HG03095 (cell line): ENCODE data around the gene CYB5R4.

Source experiments
- ATAC-seq: cut with Tn5 transposase; IDR thresholded peaks from one replicate; pipeline ENCODE4 v1.9.1; 2021; ENCODE audit warnings: moderate library complexity; ENCODE audit not compliant: unreplicated experiment

Gene CYB5R4, protein sequence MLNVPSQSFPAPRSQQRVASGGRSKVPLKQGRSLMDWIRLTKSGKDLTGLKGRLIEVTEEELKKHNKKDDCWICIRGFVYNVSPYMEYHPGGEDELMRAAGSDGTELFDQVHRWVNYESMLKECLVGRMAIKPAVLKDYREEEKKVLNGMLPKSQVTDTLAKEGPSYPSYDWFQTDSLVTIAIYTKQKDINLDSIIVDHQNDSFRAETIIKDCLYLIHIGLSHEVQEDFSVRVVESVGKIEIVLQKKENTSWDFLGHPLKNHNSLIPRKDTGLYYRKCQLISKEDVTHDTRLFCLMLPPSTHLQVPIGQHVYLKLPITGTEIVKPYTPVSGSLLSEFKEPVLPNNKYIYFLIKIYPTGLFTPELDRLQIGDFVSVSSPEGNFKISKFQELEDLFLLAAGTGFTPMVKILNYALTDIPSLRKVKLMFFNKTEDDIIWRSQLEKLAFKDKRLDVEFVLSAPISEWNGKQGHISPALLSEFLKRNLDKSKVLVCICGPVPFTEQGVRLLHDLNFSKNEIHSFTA

DNA sequence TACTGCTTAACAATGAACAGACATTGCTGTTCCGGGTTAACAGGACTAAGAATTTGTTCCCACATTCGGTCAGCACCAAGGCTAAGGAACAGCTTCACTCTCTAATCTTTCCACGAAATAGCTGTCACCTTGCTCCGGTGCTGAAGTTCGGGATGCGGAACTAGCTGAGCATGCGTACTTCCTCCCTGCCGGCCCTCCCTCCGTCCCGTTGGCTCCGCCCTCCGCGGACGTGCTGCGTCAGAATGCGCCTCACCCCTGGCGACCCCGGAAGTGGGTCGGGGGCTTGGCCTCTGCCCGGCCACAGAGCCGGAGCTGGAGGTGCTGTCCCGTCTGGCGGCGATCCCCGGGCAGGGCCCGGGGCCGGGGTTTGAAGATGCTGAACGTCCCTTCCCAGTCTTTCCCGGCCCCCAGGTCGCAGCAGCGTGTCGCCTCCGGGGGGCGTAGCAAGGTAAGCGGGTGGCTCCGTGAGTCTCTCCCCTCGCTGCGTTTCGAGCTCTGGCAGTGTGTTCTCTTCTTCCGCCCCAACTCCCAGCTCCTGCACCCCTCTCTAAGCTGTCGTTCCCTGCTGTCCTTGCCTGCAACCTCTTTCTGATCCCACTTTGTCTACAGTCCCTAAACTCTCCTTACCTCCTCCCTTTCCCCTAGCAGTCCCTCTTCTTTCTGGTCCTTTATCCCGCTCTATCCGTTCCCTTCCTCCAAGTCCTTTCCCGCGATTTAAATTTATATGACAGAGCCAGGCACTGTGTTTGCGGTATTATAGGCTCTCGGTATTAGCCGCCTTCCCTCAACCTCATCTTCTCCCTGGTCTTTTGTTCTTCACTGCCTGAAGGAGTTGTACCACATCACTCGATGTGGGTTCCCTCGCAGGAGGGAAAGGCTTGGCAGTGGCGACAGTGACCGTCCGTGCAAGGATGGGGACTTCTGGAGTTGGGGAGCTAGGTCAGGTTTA lies at the start of gene CYB5R4:
CYB5R4 (plus strand) TSS at position 280 of the 949 bp plus-strand sequence; CDS start at position 374, 94 bp downstream.
- ATAC-seq: peak; percentile 98

DNA sequence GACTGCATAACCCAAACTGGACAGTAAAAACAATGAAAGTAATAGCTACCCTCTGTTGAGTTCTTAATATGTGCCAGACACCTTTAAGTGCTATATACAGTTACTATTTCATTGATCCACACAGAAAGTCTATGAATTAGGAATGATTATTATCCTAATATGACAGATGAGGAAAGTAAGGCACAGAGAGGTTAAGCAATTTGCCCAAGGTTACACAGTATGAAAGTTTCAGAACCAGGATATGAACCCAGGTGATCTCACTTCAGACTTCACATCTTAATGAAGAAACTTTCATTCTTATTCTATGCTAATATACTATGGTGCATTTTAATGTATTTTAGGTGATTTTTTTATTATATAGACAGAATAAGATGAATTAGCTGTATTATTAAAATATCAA lies 46.9 kb upstream of the CYB5R4 start:
- ATAC-seq: no peak

DNA sequence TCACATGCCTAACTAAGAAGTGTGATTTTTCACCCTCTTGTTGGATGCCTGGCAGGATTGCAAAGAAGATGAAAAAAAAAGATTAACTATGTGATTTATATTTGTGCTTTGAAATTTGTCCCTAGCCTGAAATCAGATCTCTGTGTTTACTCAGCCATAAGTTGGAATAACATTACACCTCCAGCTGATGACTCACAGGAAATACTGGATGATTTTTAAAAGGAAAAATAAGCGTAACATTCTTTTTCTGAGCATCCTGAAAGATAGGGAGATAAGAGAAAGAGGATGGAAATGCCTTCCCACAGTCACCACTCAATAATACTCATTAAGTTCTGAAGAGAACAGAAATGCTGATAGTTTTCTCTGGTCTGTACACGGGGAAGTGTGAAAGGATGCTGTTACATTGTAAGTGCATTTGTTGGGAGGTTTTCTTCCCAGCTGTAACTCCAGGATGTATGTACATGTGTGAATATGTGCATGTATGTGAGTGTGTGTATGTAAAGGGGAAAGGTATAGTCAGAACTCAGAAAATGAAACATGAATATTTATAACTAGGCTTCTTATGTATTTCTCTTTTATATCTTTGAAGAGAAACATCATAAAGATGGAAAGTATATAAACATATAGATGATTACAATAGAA lies 43.7 kb upstream of the CYB5R4 start:
- no peak for ATAC-seq

DNA sequence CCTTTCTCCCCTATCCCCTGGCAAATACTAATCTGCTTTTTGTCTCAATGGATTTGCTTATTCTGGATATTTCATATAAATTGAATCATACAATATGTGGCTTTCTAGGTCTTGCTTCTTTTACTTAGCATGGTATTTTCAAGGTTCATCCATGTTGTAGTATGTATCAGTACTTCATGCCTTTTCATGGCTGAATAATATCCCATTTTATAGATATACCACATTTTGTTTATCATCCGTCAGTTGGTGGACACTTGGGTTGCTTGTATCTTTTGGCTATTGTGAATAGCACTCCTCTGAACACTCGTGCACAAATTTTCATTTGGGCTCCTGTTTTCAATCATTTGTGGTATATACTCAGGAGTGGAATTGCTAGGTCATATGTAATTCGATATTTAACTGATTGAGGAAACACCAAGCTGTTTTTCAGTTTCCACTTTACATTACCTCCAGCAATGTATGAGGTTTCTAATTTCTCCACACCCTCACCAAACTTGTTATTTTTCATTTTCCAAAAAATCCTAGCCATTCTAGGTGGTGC lies 36.8 kb upstream of the CYB5R4 start:
- ATAC-seq: no peak

DNA sequence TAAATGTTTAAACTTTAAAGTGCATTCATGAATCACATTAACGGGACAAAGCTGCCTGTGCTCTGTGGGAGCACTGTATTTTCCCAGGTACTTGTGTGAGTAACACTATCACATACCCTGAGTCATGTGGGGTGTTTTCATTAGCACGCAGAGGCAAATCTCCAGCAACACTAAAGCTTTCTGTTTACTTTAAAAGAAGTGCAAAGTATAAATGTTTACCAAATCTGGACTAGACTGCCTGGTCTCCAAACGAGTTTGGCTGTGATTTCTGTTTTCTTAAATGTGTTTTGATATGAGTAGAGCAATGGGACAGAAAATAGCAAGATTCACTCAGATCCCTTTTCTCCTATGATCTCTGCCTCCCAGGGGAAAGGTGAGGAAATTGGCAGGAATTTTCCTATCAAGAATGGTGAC lies 35.1 kb upstream of the CYB5R4 start:
- no peak for ATAC-seq

DNA sequence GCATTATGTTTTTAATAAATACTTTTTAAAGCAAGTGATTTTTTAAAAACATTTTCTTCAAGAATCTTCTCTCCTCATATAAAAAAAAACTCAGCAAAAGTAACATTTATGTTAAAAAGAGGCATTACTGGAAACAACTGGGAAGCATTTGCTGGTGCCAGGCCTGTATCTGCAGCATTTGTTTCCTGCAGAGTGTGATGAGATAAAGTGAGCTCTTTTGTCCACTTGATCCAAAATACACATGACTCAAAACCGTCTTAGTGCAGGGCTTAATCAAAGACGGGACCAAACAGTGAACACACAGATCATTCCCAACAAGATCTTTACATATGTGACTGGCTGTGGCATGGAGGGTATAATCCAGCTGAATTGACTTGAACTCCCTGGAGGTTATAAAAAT lies 34.7 kb upstream of the CYB5R4 start:
- ATAC-seq: no peak

DNA sequence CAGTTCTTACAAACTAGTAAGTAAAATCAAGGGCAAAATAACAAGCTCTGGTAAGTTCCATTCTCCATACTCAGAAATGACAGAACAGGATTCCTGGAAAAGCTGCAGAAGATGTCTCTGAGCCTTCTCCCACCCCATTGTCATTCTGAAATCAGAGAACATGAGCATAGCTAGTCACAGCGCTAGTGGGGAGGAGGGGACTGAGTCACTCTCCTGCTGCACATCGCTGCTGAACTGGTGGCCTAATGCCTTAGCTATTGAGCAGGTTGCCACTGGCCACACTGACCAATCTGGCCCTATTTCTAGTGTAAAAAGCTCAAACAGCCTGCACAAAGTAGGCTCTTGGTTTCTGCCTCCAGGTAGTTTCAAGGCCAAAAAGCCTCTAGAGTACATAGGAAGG lies 32.4 kb upstream of the CYB5R4 start:
- ATAC-seq: no peak

DNA sequence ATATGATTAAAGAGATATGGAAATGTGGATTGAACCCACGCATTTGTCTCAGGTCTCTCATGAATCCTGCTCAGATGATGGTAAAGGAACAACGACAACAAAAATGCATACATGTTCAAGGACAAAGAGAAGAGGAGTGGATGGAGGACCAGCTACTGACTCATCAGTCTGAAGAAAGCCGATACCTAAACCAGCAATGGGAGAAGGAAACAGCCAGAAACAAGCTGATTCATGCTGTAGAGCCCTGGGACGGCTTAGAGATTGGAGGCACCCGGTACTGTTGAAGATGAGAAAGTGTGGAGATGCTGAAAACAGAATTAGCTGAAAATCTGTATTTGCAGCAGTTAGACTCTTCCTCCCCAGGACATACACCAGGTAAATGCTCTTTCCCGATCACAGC lies 20.8 kb upstream of the CYB5R4 start:
- ATAC-seq: no peak

DNA sequence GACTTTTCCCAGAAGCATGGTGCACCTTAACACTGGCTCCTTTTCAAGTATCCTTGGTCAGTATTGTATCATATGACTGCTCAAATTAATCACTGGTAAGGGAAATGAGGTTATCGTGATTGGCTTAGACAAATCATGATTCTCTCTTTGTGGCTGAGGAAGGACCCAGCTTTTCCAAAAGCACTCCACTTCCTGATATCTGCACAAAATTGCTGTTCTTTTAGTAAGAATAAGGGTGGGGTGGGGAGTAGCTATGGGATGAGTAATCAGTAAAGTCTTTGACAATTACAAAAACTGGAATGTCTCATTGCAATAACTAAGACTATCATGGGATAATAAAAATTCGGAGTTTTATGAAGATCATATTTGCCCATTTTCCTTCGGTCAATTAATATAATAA lies 15.3 kb upstream of the CYB5R4 start:
- ATAC-seq: no peak

DNA sequence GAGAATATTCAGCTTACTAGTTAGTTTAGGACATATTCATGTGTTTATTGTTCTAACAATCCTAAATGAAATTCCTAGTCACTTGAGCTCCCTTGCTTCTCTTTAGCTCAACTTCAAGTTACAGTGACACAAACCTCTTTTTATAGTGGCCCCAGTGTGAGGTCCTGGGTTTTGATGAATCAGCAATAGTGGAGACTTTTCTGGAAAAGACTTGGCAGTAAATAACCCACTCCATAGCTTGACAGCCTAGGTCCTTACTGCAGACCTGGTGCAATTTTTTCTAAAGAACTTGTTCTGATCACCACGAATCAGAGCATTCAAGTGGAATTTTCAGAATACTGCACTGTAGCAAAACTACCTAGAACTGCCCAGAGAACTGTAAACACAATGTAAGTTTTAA lies 13.2 kb upstream of the CYB5R4 start:
- no peak for ATAC-seq

DNA sequence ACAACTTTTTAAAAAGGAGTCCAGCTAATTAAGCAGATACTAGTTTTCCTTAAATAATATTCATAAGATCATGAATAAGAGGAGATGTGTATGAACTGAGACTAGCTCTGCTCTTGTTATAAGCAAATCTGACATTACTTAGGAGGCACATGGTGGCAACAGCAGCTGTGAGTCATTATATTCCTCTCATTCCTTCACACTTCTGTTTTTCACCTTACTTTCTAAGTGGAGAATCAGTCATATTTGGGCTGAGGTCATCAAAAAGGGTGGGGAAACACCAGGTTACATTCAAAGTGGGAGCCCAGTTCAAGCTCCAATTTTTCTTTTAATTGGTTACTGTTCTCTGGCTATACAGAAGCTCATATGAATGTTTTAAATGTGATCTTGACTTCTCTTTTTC lies 12.3 kb upstream of the CYB5R4 start:
- ATAC-seq: no peak

DNA sequence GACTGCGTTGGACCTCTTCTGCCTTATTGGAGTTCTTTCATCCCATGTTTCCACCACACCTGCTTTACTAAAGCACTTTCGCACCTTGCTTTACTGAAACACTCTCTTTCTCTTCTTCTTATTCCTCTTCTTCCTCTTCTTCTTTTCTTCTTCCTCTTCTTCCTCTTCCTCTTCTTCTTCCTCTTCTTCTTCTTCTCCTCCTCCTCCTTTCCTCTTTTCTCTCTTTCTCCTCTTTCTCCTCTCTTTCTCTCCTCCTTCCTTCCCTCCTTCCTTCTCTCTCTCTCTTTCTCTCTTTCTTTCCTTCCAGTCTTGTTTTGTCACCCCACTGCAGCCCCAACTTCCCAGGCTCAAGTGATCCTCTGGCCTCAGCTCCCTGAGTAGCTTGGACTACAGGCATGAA lies 10.4 kb upstream of the CYB5R4 start:
- no peak for ATAC-seq

DNA sequence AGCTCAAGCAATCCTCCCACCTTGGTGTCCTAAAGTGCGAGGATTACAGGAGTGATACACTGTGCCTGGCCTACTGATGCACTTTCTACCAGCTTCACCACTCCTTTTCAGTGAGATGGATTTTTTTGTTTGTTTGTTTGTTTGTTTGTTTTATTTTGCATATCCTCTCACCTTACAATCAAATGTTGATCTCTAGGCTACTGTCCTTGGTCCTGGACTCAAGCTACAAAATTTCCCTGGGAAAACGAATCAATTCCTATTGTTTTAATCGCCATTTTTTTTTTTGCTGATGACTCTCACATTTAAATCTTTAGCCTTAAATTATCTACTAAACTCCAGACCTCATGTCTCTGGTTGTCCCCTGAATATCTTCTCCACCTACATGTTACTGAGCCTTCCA lies 9.9 kb upstream of the CYB5R4 start:
- ATAC-seq: no peak

DNA sequence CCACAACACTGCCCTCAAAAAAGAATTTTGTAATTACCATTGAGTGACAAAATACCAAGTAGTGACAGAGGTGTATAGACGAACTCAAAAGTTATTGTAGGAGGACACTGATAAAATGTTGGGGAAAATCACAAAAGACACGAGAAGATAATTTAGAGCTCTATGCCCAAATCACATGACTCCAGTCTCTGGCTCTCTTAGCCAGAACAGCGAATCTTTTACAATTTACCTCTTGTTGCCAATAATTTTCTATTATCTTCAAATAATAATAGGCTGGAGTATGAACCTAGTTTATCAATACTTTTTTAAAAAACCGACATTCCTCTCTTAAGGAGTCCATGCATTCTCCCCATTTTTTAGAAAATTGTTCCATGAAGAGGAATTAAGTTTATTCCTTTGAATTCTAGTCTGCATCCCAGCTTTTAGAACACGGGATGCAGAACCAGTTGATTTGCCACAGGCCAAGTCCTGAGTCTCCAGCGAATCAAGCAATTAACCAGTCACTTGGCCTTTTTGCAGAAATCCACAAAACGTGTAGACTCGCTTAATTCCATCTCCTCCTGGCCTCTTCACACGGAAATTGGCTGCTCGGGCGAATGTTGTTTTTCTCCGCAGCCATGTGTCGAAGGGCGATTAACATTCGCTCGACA lies 6.8 kb upstream of the CYB5R4 start:
- ATAC-seq: no peak

DNA sequence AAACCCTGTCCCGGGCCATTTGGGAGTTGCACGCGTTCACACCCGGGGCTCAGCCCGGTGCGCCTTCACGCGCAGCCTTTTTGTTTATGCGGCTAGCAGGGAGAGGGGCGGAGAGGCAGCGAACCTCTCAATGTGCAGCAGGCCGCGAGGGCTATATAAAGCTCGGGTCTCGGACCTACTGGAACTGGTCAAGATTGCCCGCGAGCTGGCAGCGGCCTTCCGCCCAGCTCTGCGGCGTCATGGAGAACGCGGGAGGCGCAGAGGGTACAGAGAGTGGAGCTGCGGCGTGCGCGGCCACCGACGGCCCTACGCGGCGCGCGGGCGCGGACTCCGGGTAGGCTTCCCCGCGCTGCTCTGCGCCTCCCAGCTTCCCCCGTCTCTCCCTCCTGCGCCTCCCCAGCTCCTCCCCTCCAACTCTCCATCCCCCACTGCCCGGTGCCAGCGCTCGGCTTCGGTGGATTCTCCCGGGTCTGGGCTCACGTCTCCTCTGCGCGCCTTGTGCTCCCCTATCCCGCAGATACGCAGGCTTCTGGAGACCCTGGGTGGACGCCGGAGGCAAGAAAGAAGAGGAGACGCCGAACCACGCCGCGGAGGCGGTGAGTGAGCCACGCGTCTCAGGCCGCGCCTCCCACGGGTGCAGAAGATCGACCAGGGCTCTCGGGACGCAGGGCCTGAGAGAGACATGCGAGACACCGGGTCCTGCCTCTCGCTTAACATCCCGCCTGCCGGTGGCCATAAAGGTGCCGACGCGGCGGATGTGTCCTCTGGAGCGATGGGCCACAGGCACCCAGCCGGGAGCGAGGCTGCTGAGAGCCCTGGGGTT lies 6.1 kb upstream of the CYB5R4 start, which contains the start of gene RIPPLY2:
RIPPLY2 (plus strand) TSS at position 183 of the 823 bp plus-strand sequence; CDS start at position 240, 57 bp downstream.
- ATAC-seq: no peak

DNA sequence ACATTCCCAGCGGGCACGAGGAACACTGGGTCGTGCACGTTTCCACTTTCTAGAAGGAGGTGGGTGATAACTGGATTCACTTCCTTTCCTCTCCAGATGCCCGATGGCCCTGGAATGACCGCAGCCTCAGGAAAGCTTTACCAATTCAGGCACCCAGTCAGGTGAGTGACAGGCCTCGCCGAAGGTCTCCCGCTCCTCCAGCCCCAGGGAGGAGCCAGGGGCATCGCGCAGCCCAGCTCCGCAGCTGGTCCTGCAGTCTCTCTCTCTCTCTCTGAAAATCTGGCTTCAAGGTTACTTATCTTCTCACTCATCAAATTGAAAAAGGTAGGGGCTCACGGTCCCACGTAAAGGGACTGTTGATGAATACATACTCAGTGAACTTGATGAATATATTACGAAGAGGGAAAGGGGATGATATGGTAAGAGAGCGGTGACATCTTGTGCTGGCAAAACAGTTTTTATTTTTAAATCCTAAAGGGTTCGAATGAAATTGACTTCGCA lies 5.4 kb upstream of the CYB5R4 start:
- ATAC-seq: no peak

DNA sequence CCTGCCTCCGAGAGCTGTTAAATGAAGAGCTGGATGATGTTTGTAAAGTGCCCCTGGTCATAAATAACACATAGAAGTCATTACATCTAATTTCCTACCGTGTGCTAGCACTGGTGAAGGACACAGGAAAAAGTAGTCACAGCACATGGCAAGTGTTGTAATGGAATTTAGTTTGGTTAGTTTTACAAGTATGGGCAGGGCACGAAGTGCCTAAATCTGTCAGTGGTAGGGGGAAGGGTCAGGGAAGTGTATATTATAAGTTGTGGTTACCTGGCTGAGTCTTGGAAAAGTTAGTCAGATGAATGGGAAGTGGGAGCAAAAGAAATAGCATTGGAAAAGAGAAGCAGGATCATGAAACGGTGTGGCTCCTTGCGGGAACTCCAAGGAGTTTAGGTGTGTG lies 4.7 kb upstream of the CYB5R4 start:
- no peak for ATAC-seq

DNA sequence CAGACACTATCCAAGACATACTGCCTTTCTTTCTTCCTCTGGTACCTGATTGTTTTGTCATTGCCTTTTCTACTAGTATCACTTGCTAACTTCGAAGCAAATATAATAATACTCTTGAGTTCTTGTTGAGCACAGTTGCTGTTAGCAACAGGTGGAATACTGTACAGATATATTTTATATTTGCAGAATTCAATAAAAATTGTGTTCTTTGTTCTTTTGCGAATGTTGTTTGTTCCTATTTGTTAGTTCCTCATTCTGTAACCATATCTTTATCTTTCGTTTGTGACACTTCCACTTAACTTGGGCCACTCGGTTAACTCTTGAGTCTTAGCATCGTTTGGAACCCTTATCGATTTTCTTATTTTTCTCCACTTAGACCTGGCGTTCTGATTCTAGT lies 868 bp downstream of the CYB5R4 start:
- ATAC-seq: no peak

DNA sequence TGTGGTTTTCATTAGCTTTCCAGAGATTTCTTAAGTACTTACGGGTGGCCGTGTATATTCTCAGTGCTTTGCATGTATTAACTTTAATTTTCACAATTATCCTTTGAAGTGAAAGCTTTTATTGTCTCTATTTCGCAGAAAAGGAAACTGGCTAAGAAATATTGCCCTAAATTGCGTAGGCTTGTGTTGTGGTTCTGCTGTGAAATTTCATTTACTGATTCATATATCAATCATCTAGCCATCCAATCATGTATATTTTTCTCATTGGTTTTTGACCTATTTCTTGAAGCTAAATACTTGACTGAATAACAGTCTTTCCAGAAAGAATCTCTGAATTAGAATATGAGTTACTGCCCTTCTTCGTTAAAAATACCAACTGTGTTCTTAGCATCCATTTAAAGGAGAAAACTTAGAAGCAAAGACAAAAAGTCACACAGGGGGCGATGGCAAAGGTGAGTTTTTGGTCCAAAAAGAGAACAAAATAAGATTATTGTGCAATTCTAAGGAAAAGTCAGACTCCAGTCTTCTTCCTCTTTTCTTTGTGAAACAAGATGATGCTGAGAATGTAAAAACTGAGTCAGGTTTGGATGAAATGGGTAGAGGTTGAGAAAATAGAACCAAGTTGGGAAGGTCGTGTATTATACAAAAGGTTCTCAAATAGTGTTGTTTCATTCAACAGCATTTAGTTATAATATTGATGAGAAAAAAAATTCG lies 1.4 kb downstream of the CYB5R4 start:
- no peak for ATAC-seq
